Loucy (cell line): Measurements from ENCODE around the gene RPL21.

Source experiments
- CTCF ChIP-seq: fragments of 200-600 bp; sonication (generic); conservative IDR thresholded peaks from 2 replicates; pipeline ENCODE4 v1.5.1; 2014; ENCODE audit warnings: mild to moderate bottlenecking, antibody characterized with exemption, low read length
- EZH2phosphoT487 ChIP-seq: fragments of 200-600 bp; IDR thresholded peaks from 2 replicates; pipeline ENCODE4 v1.6.1; 2018; ENCODE audit warnings: antibody characterized with exemption, mild to moderate bottlenecking, moderate library complexity, borderline replicate concordance

- TF ChIP-seq CTCF (no peak), EZH2phosphoT487 (no peak)
Observed at GRCh38 chr13:27276188-27276587, 24.8 kb downstream of the RPL21 start.
